ENCODE measurements around the gene RGS1. TPM values are rescaled to one million over a fixed set of nuclear protein-coding genes. Genes with fewer than 3 reads are reported as not detected.
A peak's percentile ranks its signal among the peaks of the same experiment; 100 is the strongest.

The RGS1 gene
- total and polyA plus RNA-seq, 9 of the 15 experiments (the other 6 are each of a cell fraction or from before 2014, with no cell fraction given) = not detected

DNA sequence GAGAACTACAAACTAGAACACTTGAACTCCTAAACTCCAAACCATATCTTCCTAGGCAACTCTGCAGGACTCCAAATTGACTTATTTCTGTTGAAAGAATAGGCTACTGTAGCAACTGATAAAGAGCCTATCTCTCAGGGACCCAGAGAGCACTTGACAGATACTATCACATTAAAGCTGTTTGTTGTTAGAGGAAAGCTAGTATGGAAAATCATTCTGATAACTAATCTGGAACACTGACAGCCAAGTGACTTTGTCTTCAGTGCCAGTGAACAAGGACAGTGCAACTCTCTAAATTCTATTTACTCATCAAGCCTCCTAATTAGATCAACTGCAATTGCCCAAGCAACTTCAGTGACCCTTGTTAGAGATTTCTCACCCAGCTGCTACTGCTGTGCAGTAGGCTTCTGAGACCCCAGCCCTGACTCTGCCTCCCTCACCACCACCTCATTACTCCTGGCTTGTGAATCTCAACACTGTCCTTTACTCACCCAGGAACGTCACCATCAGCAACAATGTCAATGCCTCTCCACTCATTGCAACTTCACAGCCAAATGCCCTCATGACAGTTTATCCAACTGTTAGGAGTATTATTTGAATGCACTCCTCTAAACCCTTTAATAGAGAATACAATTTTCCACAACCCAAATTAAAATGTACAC is 53.0 kb downstream of the RGS1 start (continued):
- TF ChIP-seq, protein P1, sequence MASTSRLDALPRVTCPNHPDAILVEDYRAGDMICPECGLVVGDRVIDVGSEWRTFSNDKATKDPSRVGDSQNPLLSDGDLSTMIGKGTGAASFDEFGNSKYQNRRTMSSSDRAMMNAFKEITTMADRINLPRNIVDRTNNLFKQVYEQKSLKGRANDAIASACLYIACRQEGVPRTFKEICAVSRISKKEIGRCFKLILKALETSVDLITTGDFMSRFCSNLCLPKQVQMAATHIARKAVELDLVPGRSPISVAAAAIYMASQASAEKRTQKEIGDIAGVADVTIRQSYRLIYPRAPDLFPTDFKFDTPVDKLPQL (IDR thresholded peaks at IDR 0.05; ENCODE audit: extremely low read depth, insufficient read length) = no peak
- TF ChIP-seq ETS2 (tag; IDR thresholded peaks at IDR 0.05; ENCODE audit: borderline replicate concordance, poor library complexity, severe bottlenecking) (no peak), E2F6 (IDR thresholded peaks at IDR 0.05; ENCODE audit: borderline replicate concordance in 1 of 2, extremely low read depth in 1 of 2, insufficient read depth in 1 of 2, insufficient read length in 1 of 2, low read depth in 1 of 2, low read length in 1 of 2, poor library complexity in 1 of 2, severe bottlenecking in 1 of 2) (no peak), NFIX (CRISPR knock-in tag; IDR thresholded peaks at IDR 0.05; ENCODE audit: low read depth) (no peak), ZNF57 (CRISPR knock-in tag; IDR thresholded peaks at IDR 0.05) (no peak), TAL1 (IDR thresholded peaks at IDR 0.05) (peak; percentile 17; the same call in 1 of the 2 replicates)

- ChIA-PET POLR2A (no interaction called here), CTCF (ENCODE audit: low intra/inter-chr PET ratio) (no interaction called here)
- no peaks in the 10 kb centered on the region for H3K9me1 ChIP-seq (ENCODE audit: control insufficient read depth, insufficient read depth, low read length)
- H3K4me1 ChIP-seq (replicated peaks in 1 of 2; ENCODE audit: control insufficient read depth in 2 of 2, insufficient read depth in 2 of 2, low read length in 2 of 2) = no peaks in the 10 kb centered on the region
- no peak overlapping the region for H3K27ac ChIP-seq (ENCODE audit: extremely low read depth, low read depth, low read length)
- no peaks in the 10 kb centered on the region for H3K79me2 ChIP-seq (ENCODE audit: control insufficient read depth, insufficient read depth, low read length)
- no peak overlapping the region for H3K9ac ChIP-seq (ENCODE audit: insufficient read depth in 1 of 2, low read depth in 2 of 2, low read length in 2 of 2)
- intact Hi-C loops (cut with micrococcal nuclease) (no loop called here), in situ Hi-C loops (cut with MboI) (no loop called here)
- no peak overlapping the region for H2AFZ ChIP-seq (ENCODE audit: low read depth, low read length)
- H3K27me3 ChIP-seq (ENCODE audit: control insufficient read depth in 2 of 2, insufficient read depth in 2 of 2, low read length in 2 of 2) = no peaks in the 10 kb centered on the region
- no peak overlapping the region for H3K4me2 ChIP-seq (ENCODE audit: insufficient read depth, low read length)
- no peaks in the 10 kb centered on the region for H3K36me3 ChIP-seq (ENCODE audit: control insufficient read depth, insufficient read depth, low read length)
- WGBS (ENCODE audit: insufficient coverage, low coverage, missing lambda C conversion rate) = 0% methylated on average over 3 of the region's 3 CpGs
- H3K4me3 ChIP-seq = no peak overlapping the region
- DNase-seq (ENCODE audit: extremely low read depth in 1 of 4, low spot score in 3 of 4) (no peak), ATAC-seq (no peak), FAIRE-seq (no peak)
- H4K20me1 ChIP-seq (replicated peaks; ENCODE audit: control insufficient read depth, insufficient read depth, low read length) = no peaks in the 10 kb centered on the region
- BruUV-seq (replicated peaks) = no TSS peak
- H3K9me3 ChIP-seq (replicated peaks; ENCODE audit: control insufficient read depth, insufficient read depth, low read depth, low read length) = no peaks in the 10 kb centered on the region
- TF ChIP-seq ZC3H8 (IDR thresholded peaks at IDR 0.05) = no peak
- TF ChIP-seq, protein P2, sequence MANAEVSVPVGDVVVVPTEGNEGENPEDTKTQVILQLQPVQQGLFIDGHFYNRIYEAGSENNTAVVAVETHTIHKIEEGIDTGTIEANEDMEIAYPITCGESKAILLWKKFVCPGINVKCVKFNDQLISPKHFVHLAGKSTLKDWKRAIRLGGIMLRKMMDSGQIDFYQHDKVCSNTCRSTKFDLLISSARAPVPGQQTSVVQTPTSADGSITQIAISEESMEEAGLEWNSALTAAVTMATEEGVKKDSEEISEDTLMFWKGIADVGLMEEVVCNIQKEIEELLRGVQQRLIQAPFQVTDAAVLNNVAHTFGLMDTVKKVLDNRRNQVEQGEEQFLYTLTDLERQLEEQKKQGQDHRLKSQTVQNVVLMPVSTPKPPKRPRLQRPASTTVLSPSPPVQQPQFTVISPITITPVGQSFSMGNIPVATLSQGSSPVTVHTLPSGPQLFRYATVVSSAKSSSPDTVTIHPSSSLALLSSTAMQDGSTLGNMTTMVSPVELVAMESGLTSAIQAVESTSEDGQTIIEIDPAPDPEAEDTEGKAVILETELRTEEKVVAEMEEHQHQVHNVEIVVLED (CRISPR knock-in tag; IDR thresholded peaks at IDR 0.05) = no peak
- no peak for TF ChIP-seq IRF9 (tag; IDR thresholded peaks at IDR 0.05)
- no peak for TF ChIP-seq POLR2AphosphoS2 (IDR thresholded peaks at IDR 0.05; ENCODE audit: low read length)
- no peak for TF ChIP-seq ZNF511 (CRISPR knock-in tag; IDR thresholded peaks at IDR 0.05)
- no peak for TF ChIP-seq GATAD2A (IDR thresholded peaks at IDR 0.05)
- no peak for TF ChIP-seq ZNF239 (CRISPR knock-in tag; IDR thresholded peaks at IDR 0.05)
- TF ChIP-seq RFX5 (IDR thresholded peaks at IDR 0.05; ENCODE audit: low read depth, low read length) = no peak
- TF ChIP-seq KAT8 (IDR thresholded peaks at IDR 0.05; ENCODE audit: low read depth) = no peak
- TF ChIP-seq STAT5B (CRISPR knock-in tag; IDR thresholded peaks at IDR 0.05) = no peak
- TF ChIP-seq TAF1 (IDR thresholded peaks at IDR 0.05; ENCODE audit: control insufficient read depth, extremely low read depth, insufficient read depth, low read length, severe bottlenecking) = no peak
These were observed 54.0 kb downstream of the RGS1 start for GRCh38 chr1:192629612-192630011.

All from K562 (cell line).